Activated T-helper 1 cell treated with anti-CD3 and anti-CD28 coated beads, Interleukin-2, amount 50 U/mL, for 16 hours (primary cell): ENCODE results near the gene TOMM22.

Source experiments
- DNase-seq, 2 donors: peaks; one replicate each; pipeline ENCODE4 v3.0.0-alpha.2; 2020; ENCODE audit warnings: low read depth in 1 of 2, low spot score in 1 of 2

TOMM22 gene

DNA sequence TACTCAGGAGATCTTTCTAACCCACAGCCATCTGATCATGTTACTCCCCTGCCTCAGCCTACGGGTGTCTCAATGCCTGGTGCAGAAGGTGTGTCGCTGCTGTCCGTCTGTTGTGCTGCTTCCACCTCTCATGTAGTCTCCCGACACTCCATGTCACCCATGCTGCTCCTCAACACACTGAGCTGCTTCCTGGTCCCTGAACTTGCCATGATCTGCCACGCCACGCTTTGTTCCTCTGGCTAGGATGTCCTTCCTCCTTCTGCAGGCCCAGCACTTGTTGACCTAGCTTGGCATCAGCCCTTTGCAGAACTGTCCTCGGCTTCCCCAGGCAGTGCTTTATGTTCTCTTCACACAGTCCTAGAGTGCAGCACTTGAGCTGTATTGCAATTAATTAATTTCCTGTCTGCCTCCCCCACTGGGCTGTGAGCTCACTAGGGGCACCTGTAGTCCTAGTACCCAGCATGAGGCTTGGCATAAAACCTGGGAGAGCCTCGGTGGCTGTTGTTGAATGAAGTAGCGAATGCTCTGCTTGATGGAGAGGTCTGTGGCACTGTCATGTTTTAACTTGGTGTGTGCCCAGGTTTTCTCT, 33.5 kb downstream of the TOMM22 start:
- no peak for DNase-seq

DNA sequence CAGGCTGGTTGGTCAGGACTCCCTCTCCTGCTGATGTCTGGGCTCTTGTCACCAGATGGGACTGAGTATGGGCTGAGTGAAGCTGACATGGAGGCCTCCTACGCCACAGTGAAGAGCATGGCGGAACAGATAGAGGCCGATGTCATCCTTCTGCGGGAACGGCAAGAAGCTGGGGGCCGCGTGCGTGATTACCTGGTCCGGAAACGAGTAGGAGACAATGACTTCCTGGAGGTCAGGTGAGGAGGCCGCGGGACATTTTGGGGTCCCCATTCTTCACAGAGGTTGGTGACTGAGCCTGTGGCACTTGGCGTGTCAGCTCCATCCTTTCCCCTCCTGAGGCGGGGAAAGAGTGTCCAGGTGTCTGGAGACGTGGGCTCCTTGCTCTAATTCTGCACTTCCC, 34.1 kb downstream of the TOMM22 start:
- DNase-seq = no peak

DNA sequence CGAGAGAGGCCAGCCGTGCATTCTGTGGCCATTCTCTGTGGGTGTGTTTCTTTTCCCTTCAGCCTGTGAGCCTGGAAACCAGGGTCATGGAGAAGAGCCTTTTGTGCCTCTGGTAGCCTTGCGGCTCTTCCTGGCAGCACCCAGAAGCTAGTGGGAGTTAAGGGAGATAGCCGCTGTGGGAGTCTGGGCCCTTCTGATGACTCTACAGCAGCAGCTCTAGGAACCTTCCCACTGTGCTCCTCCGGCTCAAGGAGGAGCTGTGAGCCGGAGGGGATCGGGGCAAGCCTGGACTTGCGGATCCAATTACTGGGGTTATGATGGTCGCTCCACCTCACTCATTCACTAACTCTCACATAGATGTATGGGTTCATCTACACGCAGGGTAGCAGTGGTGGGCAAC, 34.5 kb downstream of the TOMM22 start:
- no peak for DNase-seq

DNA sequence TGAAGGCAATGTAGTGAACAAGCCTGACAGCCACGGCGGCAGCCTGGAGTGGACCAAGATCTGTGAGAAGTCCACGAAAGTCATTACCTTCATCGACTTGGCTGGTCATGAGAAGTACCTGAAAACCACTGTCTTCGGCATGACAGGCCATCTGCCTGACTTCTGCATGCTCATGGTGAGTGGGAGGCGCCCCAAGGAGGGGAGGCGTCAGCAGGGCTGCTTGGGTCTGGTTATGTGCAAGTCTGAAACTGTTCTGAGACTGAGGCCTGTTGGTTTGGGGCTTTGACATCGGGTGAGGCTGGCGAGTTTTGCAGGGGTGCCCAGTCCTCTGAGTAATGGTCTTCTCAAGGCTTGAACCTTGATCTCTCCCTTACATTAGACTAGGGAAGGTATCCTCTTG, 35.1 kb downstream of the TOMM22 start:
- no peak for DNase-seq

DNA sequence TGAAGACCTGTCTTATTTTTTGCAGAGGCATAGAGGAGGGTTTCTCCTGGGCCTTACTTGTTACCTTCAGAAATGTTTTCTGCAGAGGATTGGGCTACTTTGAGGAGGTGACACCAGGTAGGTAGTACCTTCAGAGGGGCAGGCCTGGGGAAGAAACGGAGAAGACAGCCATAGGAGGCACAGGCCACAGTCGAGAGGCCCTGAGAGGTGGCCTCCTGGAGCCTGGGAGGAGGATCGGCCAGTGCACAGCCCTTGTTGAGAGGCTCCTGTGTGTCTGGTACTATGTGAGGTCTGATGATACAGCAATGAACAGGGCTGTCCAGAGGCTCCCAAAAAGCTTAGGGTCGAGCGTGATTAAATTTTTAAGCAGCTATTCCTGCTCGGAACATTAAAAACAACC, 35.5 kb downstream of the TOMM22 start:
- DNase-seq = no peak

DNA sequence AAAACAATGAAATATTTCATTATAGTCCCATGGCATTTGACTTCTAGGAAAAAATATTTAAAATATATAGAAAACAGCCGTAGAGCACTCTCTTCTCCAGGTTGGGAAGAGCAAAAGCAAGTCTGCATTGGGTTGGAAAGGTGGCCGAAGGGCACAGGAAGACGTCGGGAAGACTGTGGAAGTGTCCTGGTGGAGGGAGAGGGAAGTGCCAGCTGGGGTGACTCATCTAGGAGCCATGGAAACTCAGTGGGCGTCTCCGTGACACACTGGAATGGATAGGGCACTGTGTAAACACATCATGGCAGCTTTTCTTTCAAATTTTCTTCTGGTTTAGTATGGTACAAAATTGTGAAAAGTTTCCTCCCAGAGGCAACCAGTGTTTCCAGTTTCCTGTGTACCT, 36.7 kb downstream of the TOMM22 start:
- no peak for DNase-seq

DNA sequence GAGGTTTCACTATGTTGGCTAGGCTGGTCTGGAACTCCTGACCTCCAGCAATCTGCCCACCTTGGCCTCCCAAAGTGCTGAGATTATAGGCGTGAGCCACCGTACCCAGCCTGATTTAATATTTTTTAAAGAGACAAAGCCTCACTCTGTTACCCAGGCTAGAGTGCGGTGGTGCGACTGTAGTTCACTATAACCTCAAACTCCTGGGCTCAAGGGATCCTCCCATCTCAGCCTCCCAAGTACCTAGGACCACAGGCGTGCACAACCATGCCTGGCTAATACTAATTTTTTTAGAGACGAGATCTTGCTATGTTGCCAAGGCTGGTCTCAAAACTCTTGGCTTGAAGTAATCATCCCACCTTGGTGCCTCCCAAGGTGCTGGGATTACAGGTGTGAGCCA, 37.4 kb downstream of the TOMM22 start:
- DNase-seq = no peak

DNA sequence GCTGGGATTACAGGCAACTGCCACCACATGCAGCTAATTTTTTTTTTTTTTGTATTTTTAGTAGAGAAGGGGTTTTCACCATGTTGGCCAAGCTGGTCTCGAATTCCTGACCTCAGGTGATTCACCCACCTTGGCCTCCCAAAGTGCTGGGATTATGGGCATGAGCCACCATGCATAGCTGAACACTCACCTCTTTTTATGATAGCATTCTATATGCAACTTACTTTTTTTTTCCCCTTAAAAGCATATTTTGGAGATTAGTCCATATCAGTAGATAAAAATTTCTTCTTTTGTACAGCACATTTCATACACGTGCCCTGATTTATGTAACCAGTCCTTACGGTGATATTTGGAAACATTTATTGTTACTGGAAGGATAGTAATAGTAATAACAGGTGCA, 38.6 kb downstream of the TOMM22 start:
- DNase-seq = no peak

DNA sequence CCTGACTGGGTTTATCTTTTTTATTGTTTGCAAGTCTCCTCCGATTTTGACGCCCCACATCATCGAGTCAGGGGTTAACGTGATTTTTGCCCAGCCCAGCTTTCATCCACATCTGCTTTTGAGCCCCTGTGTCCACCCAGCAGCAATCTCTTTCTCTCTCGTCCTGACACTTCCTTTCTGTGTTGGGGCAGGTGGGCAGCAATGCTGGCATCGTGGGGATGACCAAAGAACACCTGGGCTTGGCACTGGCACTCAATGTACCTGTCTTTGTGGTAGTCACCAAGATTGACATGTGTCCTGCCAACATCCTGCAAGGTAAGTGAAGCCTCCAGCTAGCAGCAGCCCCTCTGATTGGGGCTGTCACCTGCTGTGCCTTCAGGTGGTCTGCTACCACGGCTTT, 39.8 kb downstream of the TOMM22 start:
- no peak for DNase-seq

DNA sequence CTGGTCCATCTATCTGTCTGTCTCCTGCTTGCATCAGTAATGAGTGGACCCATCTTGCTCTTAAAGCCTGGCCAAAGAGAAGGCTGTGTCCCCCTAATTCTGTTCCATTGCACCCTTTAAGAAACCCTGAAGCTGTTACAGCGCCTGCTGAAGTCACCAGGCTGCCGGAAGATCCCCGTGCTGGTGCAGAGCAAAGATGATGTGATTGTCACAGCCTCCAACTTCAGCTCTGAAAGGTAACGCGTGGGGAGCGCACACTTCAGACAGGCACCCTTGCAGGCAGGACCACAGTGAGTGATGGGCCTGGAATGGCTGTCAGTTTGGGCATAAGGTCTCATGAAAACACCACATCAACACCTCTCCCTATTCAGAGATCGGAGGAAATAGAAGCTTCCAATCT, 42.4 kb downstream of the TOMM22 start:
- no peak for DNase-seq

DNA sequence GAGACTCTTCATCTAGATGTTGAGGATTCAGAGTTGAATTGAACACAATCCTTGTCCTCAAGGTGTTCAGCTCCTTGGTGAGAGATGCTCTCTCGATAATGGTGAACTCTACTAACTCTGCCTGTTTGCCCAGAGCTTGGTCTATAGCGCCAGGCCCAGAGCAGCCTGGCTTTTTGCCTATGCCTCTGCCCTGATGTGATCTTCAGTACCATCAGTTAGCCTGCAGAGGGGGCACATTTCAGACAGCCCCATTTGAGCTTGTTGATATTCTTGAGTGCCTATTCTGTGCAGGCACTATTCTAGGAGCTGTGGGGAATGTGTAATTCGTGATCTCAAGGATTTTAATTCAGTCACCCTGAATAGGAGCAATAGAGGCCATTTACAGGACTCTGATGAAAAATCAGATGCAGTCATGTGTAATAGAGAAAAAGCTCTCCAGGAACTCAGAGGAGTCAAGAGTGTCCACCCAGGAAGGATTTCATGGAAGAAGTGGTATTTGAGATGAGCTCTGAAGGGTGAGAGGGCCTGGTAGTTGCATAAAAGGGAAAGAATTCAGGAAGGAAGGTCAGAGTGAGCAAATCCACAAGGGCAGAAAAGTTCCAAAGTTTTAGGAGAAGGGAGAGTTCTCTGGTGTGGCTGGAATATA, 43.3 kb downstream of the TOMM22 start:
- no peak for DNase-seq

DNA sequence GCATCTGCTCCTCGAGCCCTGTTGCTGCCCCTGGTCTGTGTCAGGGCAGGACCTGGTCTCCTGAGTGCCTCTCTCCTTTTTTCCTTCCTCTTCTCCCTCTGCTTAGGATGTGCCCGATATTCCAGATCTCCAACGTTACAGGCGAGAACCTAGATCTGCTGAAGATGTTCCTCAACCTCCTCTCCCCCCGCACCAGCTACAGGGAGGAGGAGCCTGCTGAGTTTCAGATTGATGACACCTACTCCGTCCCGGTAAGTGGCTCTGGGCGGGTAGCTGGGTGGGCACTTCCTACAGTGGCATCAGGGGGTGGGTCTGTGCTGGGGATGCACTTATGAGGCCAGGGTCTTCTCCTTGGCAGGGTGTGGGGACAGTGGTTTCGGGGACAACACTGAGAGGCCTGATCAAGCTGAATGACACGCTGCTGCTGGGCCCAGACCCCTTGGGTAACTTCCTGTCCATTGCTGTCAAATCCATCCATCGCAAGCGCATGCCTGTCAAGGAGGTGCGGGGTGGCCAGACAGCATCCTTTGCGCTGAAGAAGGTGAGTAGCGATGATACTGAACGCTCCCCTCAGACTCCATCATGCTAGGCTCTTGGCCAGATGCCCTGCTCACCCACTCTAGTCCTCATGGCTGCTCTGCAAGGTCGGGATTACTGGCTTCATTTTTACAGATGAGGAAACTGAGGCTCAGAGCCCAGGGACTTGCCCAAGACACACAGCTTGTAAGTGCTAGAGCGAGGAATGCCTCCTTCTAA, 44.3 kb downstream of the TOMM22 start:
- no peak for DNase-seq

DNA sequence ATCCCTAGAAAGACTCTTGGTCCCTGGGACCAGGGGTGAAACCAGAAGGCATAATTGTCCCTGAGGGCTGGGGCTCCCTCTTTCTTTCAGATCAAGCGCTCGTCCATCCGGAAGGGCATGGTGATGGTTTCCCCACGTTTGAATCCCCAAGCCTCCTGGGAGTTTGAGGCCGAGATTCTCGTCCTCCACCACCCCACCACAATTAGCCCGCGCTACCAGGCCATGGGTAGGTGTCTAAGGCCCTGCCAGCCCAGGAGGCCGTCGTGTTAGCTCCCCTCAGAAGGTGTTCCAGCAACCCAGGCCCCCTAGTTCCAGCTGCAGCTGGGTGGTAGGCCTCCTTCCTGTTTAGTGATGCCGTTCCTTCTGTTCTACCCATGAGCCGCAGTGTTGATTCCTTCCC, 45.4 kb downstream of the TOMM22 start:
- no peak for DNase-seq

DNA sequence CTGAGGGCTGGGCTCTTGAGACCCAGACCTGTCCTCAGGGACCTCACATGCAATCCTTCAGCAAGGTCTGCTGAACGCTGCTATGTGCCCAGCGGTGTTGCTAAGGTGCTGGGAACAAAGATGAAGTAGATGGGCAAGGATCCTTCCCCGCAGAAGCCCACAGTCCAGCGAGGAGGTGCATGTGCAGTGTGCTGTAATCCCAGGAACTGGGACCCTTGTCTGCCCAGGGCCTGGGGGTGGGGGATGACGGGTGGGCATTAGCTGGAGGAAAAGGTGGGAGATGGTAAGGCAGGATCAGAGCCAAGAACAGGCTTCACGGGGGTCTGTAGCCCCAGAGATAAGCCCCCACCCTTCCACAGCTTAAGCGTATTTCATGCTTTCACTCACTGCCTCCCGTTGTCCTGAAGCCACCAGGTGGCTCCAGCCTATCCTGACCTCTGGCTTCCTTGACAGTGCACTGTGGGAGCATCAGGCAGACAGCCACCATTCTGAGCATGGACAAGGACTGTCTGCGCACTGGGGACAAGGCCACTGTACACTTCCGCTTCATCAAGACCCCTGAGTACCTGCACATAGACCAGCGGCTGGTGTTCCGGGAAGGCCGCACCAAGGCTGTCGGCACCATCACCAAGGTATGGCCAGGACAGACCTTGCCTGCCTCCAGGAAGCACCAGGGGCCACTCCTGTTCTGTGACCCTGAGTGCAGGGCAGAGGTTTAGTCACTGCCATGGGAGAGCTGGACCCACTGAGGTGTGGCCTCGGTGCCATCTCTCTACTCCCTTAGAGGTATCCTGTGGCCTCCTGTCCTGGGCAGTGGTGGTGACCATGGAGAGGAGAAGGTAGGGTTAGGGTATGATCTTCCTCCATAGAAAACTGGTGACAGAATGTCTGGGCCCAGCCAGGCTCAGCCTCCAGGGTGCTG, 46.0 kb downstream of the TOMM22 start:
- DNase-seq = no peak

DNA sequence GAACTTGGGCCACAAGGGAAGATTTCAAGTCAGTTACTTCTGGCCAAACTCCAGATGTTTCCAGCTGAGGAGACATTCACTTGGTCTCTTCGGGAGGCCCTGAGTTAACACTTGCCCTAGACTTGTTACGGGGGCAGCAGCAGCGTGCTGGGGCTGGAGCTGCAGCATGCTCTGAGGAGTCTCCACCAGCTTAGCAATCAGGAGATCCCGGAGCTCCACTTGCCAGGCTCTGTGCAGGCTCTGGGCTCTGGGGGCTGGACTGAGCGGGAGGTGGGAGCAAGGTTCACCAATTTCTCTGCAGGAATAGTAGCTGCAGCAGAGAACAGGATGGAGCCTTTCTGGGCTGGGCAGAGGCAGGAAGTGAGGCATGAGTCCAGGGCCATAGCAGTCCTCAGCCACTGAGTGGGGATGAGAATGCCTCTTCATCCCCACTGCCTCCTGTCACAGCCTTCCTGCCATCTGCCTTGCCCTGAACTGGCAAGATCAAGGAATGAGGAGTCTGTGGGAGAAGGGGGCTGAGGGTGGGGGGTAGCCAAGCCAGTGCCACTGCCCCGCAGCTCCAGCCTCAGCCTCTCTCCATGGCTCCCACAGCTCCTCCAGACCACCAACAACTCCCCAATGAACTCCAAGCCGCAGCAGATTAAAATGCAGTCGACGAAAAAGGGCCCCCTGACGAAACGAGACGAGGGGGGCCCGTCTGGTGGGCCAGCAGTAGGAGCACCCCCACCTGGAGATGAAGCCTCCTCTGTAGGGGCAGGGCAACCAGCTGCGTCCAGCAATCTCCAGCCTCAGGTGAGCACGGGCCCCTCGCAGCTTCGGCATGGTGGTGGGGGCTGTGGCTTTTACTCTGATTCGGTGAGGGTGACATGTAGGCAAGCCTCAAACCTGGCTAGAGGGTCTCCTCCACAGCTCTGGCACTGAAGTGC, 47.4 kb downstream of the TOMM22 start:
- DNase-seq = no peak

DNA sequence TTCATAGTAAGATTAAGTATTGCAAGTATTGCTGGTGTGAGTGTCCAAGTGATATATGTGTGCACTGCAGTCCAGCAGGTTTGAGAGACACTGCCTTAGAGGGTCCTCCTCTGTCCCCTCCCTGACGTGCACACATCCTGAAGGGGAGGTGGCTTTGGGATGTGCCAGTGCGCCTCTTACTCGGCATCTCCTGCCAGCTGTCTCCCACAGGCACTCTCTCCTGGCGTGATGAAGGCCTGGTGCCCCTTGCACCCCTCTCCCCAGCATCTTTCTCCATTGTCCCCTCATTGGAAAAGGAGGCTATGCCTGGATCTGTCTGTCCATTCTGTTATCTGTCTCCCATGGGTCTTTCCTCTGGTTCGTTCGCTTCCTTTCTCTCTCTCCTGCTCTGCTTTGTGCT, 48.2 kb downstream of the TOMM22 start:
- DNase-seq = no peak

DNA sequence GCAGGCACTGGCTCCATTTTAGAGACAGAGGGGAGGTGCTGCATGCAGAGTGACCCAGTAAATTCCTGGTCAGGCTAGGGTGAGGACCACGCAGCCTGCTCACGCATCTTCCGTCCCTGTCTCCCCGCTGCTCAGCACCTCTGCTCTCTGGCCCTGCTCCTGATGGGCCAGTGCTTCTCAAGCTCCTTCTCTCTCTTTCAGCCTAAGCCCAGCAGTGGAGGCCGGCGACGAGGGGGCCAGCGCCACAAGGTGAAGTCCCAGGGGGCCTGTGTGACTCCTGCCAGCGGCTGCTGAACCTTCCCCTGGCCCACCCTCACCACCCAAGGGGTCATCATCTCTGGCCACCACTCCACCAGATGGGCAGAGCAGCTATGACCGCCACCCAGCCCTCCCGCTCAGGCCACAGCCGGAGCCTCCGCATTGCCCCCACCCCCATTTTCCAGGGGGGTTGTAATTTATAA, 48.7 kb downstream of the TOMM22 start:
- DNase-seq = no peak

DNA sequence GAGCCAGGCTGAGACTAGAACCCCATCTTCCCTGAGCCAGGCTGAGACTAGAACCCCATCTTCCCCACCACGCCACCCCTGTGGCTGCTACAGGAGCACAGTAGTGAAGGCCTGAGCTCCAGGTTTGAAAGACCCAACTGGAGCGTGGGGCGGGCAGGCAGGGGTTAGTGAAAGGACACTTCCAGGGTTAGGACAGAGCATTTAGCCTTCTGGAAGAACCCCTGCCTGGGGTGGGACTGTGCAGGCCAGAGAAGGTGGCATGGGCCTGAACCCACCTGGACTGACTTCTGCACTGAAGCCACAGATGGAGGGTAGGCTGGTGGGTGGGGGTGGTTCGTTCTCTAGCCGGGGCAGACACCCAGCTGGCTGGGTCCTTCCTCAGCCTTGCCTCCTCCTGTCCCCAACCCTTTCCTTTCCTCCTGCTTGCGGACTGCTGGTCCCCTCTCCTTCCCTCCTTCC, 50.0 kb downstream of the TOMM22 start:
- no peak for DNase-seq

DNA sequence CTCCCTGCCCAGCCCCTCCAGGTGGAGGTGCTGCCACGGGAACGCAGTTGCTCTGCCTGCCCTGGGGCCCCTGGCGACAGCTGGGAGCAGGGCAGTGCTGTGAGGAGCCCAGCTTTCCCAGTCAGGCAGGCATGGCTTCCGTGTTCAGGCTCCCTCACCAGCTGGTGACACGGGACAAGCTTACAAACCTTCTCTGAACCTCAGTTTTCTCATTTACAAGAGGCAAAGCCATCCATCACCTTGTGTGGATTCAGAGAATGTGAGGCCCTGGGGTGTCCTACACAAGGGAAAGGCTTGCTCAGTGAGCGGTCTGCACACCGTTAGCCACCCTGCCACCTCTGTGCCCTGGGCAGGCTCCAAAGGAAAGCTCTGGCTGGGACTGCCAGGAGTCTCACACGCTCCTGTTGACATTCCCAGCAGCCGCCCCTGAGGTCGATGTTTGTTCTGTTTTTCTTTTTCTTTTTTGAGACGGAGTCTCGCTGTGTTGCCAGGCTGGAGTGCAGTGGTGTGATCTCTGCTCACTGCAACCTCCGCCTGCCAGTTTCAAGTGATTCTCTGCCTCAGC, 50.6 kb downstream of the TOMM22 start:
- no peak for DNase-seq

DNA sequence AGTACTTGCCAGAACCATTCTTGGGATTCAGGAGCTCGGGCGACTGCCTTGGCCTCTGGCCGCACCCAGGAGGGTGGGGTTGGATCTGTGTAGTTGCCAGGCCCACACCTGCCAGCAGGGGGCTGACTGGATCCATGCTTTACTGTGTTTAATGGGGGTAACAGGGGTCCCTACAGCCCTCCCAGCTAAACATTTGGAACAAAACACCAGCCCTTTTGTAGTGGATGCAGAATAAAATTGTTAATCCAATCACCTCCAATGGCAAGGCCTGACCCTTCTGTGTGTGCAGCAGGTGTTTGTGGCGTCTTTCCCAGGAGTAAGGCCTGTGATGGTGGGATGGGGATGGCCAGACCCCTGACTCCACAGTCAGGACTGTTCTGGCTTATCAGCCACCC, 51.6 kb downstream of the TOMM22 start:
- DNase-seq = no peak
